Right renal cortex interstitium (tissue), 3 donors: Measurements from ENCODE around the gene RBMS3. TPM values are rescaled to one million over a fixed set of nuclear protein-coding genes. Genes with fewer than 3 reads are reported as not detected.

Experiments
- DNase-seq, 3 donors: peaks; one replicate each; pipeline ENCODE4 v3.0.0-alpha.2; 2013; ENCODE audit warnings: low read depth in 3 of 3, low spot score in 2 of 3
- polyA plus RNA-seq, 3 donors: library from polyadenylated mRNA; unstranded; fragments of 120-200 nt; gene quantifications; one replicate each; pipeline ENCODE4 v1.2.1, GENCODE V29; 2013; ENCODE audit not compliant: insufficient read length in 3 of 3

RBMS3 gene
- polyA plus RNA-seq, 3 donors = 11.6 to 15.4 (median 12.5) TPM

- no peak for DNase-seq
Measured at GRCh38 chr3:29701326-29701983, 420.6 kb downstream of the RBMS3 start.

DNA sequence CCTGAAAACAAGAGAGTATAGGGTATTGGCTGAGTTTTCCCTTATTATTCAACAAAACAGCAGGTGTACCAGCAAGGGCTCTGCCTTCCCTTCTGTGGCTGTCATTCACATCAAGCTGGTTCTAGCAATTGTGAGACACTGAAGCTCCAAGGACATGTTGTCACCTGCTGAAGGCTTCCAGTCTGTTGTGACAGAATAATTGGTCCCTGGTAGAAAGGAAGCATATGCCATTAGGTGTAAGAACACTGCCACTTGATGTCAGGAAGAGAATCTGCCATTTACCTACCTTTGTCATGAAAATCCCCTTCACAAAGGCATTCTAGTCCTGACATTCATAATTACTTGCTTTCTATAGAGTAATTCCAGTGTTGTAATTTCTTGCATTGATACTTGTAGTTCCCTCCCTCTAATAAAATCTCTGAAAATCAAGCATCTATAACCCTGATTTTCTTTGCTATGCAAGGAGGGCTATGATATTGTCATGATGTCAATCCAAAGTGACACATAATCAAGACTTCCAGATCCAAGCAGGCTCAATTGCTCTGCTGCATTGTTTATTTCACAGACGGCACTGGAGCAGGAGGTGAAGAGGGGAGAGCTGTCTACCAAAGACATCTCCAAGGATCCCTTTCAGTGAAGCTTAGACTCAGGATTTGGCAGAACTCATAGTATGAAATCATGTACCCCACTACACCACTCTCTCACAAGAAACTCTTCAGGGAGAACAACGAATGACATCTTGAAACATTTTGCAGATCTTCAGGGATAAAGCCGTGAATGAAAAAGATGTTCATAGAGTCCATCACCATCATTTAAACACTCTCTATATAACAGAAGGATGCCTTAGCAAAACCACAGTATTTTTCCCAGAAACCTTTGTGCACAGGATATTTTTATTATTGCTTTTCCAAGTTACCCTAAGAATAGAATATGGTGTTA, 425.3 kb downstream of the RBMS3 start:
- no peak for DNase-seq

DNA sequence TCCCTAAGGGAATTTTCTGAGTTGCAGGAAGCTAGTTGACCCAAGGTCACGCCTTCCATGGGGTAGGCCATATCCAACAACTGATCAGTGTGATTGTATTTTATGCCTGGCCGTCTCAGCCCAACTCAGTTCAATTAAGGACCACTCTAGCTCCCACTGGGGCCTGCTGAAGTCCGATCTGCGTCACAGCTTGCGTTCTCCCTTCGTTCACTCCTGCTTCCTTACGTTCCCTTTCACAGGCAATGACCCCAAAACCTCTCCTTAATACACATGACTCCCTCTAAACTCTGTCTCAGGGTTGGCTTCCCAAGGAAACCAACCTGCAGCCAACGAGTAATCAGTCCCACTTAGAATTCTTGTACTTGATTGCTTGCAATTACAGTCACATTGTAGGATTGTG, 428.0 kb downstream of the RBMS3 start:
- no peak for DNase-seq

GRCh38 chr3:29711255-29711771, 430.4 kb downstream of the RBMS3 start:
- no peak for DNase-seq

DNA sequence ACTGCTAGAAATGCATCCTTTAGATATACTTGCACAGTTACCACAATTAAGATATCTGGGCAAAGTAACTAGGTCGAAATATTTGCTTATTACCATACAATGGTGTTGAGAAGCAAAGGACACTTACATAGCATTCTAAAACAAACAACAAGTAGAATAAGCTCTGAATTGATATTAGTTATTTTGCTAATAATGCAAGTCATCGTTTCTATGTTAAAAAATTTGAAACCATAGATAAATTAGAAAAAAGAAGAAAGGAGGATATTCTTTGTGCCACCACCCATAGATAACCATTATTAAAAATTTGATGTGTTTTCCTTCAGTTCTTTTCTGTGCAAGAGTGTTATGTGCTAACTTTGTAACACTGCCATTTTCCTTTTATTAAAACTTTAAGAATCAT, 435.3 kb downstream of the RBMS3 start:
- no peak for DNase-seq

- DNase-seq = no peak
Measured at GRCh38 chr3:29718661-29719065, 437.8 kb downstream of the RBMS3 start.

- DNase-seq = no peak
Measured at GRCh38 chr3:29720665-29721064, 439.8 kb downstream of the RBMS3 start.

DNA sequence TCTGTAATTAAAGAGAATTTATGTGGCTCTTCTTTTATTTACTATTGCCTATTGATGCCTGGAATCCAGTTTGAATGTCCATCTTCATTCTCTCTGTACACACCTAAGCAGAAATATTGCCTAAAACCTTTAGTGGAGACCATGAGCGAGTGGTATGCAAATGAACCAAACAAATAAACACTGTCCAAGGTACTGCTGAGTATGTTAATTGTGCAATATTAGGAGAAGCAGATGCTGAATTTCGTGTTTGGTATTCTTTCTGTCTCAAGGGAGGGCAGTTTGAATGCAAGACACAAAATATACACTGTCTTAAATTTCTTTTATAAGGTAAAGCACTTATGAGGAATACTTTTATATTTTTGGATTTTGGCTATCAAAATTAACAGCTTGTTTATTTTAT, 440.9 kb downstream of the RBMS3 start:
- DNase-seq = no peak

- DNase-seq = no peak
Measured at GRCh38 chr3:29731050-29731449, 450.2 kb downstream of the RBMS3 start.

- no peak for DNase-seq
Measured at GRCh38 chr3:29741231-29741630, 460.4 kb downstream of the RBMS3 start.

GRCh38 chr3:29745232-29745870, 464.5 kb downstream of the RBMS3 start:
- no peak for DNase-seq

DNA sequence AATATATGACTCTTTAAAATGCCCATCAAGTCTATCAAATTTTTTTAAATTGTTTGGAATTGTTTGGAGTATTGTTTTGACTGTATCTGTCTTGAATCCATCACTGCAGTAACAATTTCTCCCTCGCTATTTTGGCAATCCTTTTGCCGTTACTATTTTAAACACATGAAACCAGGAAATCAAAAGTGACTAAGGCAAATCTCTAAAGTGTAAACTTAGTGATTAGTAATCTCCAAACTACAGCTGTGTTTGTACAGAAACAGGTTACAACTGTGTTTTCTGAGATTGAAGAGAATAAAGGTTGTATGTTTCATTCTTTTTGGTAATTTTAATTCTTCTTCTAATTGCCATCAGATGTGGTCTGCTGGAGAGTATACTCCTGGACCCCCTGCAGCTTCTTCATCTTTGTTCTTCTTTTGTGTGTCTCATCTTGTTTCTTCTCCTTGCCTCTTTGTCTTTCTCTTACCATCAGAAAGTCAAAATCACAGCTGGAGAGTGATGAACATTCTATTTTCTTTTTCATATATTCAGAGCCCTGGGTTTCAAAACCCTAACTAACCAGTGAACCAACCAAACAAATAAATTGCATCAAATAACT, 465.4 kb downstream of the RBMS3 start:
- no peak for DNase-seq

DNA sequence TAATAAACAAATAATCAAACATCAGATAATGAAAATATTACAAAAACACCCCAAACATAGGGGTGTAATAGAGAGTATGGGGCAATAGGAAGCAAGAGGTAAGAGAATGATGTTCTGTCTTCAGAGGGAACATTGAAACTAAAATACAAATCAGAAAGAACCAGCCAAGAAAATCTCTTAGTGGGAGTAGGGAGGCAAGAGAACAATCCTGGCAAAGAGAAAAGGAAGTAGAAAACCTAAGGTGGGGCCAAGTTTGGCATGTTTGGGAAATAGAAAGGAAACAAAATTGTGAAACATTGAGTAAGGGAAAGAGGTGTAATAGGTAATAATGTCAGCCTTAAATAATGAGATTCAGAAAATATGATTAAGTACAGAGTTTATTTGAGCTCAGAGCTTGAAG, 467.1 kb downstream of the RBMS3 start:
- DNase-seq = no peak

- no peak for DNase-seq
Measured at GRCh38 chr3:29751647-29752314, 470.9 kb downstream of the RBMS3 start.

- no peak for DNase-seq
Measured at GRCh38 chr3:29754346-29754745, 473.5 kb downstream of the RBMS3 start.

DNA sequence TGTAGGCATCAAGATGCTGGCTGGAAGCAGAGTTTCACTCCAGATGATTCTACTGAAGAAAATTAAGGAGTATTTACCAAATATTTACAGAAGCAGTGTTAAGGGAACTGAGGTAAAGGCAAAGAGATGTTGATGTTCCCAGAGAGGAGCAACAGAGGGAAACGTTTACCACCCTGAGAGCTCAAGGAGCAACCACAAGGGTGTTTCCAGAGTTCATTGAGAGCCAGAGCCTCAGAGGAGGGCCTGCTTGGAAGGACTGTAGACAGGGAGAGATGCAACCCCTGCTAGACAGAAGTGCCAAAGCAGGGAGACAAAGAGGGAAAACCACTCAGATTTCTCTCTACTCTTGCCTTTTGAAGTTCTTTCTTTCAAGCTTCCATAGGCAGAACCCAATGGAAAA, 474.5 kb downstream of the RBMS3 start:
- DNase-seq = no peak

DNA sequence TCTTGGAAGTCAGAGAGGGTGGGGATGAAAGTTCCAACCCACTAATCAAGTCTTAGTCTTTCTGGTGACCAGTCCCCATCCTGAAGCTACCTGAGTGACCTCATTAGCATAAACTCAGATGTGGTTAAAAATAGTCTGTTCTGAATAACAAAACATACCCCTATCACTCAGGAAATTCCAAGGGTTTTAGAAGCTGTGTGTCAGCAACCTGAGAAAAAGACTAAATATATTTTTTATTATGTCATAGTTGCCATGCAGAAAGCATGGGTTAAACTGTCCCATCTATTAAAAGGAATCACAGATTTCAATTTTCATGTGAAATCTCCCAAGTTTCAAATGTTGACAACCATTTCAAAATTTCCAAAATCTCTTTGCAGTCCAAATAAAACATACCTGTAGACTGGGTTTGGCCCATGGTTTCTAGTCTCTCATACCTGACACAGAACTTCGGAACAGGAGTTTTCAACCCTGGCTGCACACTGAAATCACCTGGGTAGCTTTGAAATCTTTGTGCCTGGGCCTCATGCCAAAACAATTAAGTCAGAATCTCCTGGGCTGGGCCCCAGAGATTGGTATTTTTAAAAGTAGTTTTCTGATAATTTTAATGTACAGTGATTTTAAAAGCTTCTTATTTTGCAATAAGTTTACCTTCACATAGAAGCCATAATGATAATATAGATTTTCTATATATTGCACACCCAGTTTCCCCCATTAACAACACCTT, 476.3 kb downstream of the RBMS3 start:
- no peak for DNase-seq

- no peak for DNase-seq
Measured at GRCh38 chr3:29758108-29758433, 477.2 kb downstream of the RBMS3 start.

DNA sequence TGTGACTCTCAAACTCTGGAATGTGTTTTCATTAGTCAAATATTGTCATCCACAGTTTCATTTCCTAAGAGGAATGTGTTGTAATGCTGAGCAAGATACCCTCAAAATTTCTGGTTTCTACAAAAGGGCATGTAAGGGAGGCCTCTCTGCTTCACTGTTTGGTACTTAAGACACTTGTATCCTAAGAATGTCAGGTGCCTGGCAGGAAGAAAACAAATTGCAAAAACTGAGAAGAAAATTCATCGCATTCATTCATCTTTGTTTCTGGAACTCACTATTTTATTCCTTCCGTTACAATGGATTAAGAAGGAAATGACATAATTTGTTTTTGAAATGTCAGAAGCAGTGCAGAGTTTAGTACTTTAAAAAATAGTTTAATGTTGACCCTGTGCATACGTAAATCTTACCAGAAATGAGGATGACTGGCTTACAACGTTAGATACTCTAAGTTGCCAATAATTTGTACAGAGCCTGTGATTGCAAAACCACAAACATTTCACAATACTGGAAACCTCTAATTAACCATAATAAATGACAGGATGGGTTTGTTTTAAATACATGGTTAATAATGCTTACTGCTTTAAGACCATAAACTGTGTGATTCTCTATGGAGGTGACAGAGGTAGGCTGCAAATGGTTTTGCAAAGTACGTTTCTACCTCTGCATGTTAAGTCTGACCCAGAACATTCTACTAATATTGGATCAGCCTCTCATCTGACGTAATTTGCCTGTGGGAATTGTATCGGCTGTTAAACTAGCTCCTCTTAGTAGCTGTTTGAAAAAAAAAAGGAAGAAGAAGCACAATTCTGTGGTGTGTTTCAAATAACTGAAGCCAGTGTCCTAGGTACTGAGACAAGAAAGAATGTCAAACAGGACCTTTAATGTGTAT, 477.8 kb downstream of the RBMS3 start:
- DNase-seq = no peak
